NCI-H1105 (cell line): Measurements from ENCODE around the gene ANKRD13C.
"Not testable (repeated sequence)": the region's sequence is repeated elsewhere in the genome, so short reads cannot be mapped to it uniquely, and the experiment has no call there.

Experiments used
- DNase-seq: peaks from one replicate; lab custom pipeline; 2025; lab: John Stamatoyannopoulos, UW

ANKRD13C gene

GRCh38 chr1:70358921-70359564 is 4.5 kb upstream of the ANKRD13C start:
- no peak for DNase-seq

- DNase-seq: no peak
These were observed 1.4 kb upstream of the ANKRD13C start for GRCh38 chr1:70355920-70356319.

- DNase-seq: no peak
These were observed 537 bp upstream of the ANKRD13C start for GRCh38 chr1:70355111-70355407.

GRCh38 chr1:70353601-70354331 is 756 bp downstream of the ANKRD13C start:
- peak; percentile 63 for DNase-seq

GRCh38 chr1:70353044-70353443 is 1.5 kb downstream of the ANKRD13C start:
- DNase-seq: no peak

GRCh38 chr1:70349799-70350198 is 4.7 kb downstream of the ANKRD13C start:
- DNase-seq: not testable (repeated sequence)

GRCh38 chr1:70348399-70349165 is 5.9 kb downstream of the ANKRD13C start:
- DNase-seq: no peak

GRCh38 chr1:70339644-70340043 is 14.9 kb downstream of the ANKRD13C start:
- DNase-seq: not testable (repeated sequence)

- no peak for DNase-seq
These were observed 18.5 kb downstream of the ANKRD13C start for GRCh38 chr1:70336050-70336449.

GRCh38 chr1:70334436-70334835 is 20.1 kb downstream of the ANKRD13C start:
- DNase-seq: no peak

GRCh38 chr1:70333245-70333644 is 21.3 kb downstream of the ANKRD13C start:
- DNase-seq: no peak

- DNase-seq: no peak
These were observed 22.6 kb downstream of the ANKRD13C start for GRCh38 chr1:70331962-70332361.

GRCh38 chr1:70327306-70328076 is 27.0 kb downstream of the ANKRD13C start:
- DNase-seq: no peak

GRCh38 chr1:70324683-70325082 is 29.8 kb downstream of the ANKRD13C start:
- no peak for DNase-seq

GRCh38 chr1:70319750-70320149 is 34.8 kb downstream of the ANKRD13C start:
- no peak for DNase-seq

- DNase-seq: no peak
These were observed 36.3 kb downstream of the ANKRD13C start for GRCh38 chr1:70318191-70318590.

GRCh38 chr1:70317087-70317486 is 37.4 kb downstream of the ANKRD13C start:
- DNase-seq: no peak

GRCh38 chr1:70315782-70316181 is 38.7 kb downstream of the ANKRD13C start:
- DNase-seq: no peak

- no peak for DNase-seq
These were observed 39.7 kb downstream of the ANKRD13C start for GRCh38 chr1:70314706-70315304.

GRCh38 chr1:70311369-70311768 is 43.2 kb downstream of the ANKRD13C start:
- DNase-seq: no peak

GRCh38 chr1:70299472-70299871 is 55.0 kb downstream of the ANKRD13C start:
- DNase-seq: no peak

GRCh38 chr1:70295749-70296148 is 58.8 kb downstream of the ANKRD13C start:
- DNase-seq: no peak
